Sigmoid colon (tissue), 7 donors: ENCODE data around the gene CAMTA1. TPM values are rescaled to one million over a fixed set of nuclear protein-coding genes. Genes with fewer than 3 reads are reported as not detected.

Experiments
- DNase-seq: peaks from one replicate; pipeline ENCODE4 v3.0.0-alpha.2; 2019
- H3K27ac ChIP-seq, 4 donors: fragments of 200-600 bp; sonication (generic); one replicate each; pipeline ENCODE4 v1.5.1; 2016 to 2019; ENCODE audit warnings: mild to moderate bottlenecking in 1 of 4
- H3K27me3 ChIP-seq, 3 donors: fragments of 200-600 bp; sonication (generic); one replicate each; pipeline ENCODE4 v1.5.1; 2019; ENCODE audit warnings: mild to moderate bottlenecking in 1 of 3
- H3K36me3 ChIP-seq, 4 donors: fragments of 200-600 bp; sonication (generic); one replicate each; pipeline ENCODE4 v1.5.1; 2016 to 2019
- H3K4me1 ChIP-seq, 4 donors: fragments of 200-600 bp; sonication (generic); one replicate each; pipeline ENCODE4 v1.5.1; 2017 to 2019
- H3K4me3 ChIP-seq, 4 donors: fragments of 200-600 bp; sonication (generic); one replicate each; pipeline ENCODE4 v1.5.1; 2017 to 2019; ENCODE audit warnings: mild to moderate bottlenecking in 2 of 4, moderate library complexity in 1 of 4
- H3K9me3 ChIP-seq, 4 donors: fragments of 200-600 bp in 3 of 4; sonication (generic) in 3 of 4; one replicate each; pipeline versions ENCODE4 v1.5.1 to v1.6.1; 2013 to 2019
- CTCF ChIP-seq, 4 experiments: fragments of 450-650 bp in 3 of 4; fragments of 200-600 bp in 1 of 4; IDR thresholded peaks; one replicate each; pipeline ENCODE4 v1.5.1; 2016 to 2019; ENCODE audit warnings: antibody characterized with exemption in 4 of 4, mild to moderate bottlenecking in 3 of 4, moderate library complexity in 2 of 4
- EP300 ChIP-seq, 4 donors: sonication (generic); formaldehyde crosslinking; IDR thresholded peaks; one replicate each; pipeline ENCODE4 v1.6.1; 2017; ENCODE audit warnings: antibody characterized with exemption in 4 of 4
- POLR2A ChIP-seq, 2 donors: fragments of 450-650 bp; IDR thresholded peaks; one replicate each; pipeline ENCODE4 v1.6.1; 2016; ENCODE audit warnings: antibody characterized with exemption in 2 of 2, mild to moderate bottlenecking in 2 of 2, moderate library complexity in 2 of 2
- POLR2AphosphoS5 ChIP-seq, 4 donors: sonication (generic); formaldehyde crosslinking; IDR thresholded peaks; one replicate each; pipeline ENCODE4 v1.6.1; 2017; ENCODE audit warnings: antibody characterized with exemption in 4 of 4
- WGBS, 2 donors: extraction: QIAGEN DNeasy Blood & Tissue Kit; methylation state at CpG; one replicate each; pipeline ENCODE4 v1.1.7; 2013; 5-methylcytosine and 5-hydroxymethylcytosine counted together
- intact Hi-C: fragments of 100-400 bp; cut with DNase I; formaldehyde crosslinking; loops from one replicate; pipeline ENCODE4 v1.15.1; 2023
- polyA plus RNA-seq, 3 donors: library from polyadenylated mRNA; stranded (reverse); fragments of 200-250 nt; gene quantifications; one replicate each; pipeline ENCODE4 v1.2.3, GENCODE V29; 2013
- total RNA-seq, 4 donors: library from RNA; depleted of rRNA; stranded (reverse); fragments of >200 nt; gene quantifications; one replicate each; pipeline ENCODE4 v1.1.0, GENCODE V29; 2016
- donor health status: healthy with polysubstance abuse.
- donor health status: Bipolar disorder and iron deficiency.
- donor health status: healthy.

CAMTA1 gene
- total and polyA plus RNA-seq, 7 donors: 97.9 to 196 (median 177) TPM

- 2 to 3% methylated on average over 16 of the region's 16 CpGs for WGBS, 2 donors
- peak overlapping the region in 1 of 4 donors; percentile 69 for H3K27ac ChIP-seq
These were observed 895.7 kb downstream of the CAMTA1 start for GRCh38 chr1:7680955-7681268.

GRCh38 chr1:7681401-7681800 lies 896.1 kb downstream of the CAMTA1 start:
- Histone ChIP-seq H3K27ac (no peak overlapping the region), H3K4me3 (no peak overlapping the region), H3K36me3 (no peaks in the 10 kb centered on the region), H3K4me1 (peaks cover 0 to 19% (median 12%) of the 10 kb centered on the region in 4 donors), H3K27me3 (no peaks in the 10 kb centered on the region), H3K9me3 (no peaks in the 10 kb centered on the region)
- TF ChIP-seq EP300 (IDR thresholded peaks at IDR 0.05) (no peak), POLR2AphosphoS5 (IDR thresholded peaks at IDR 0.05) (no peak)
- intact Hi-C loops: no loop called here
- 53 to 79% methylated on average over 6 of the region's 6 CpGs for WGBS, 2 donors
- no peak for DNase-seq

More at GRCh38 chr1:7680955-7681268, 895.7 kb downstream of the CAMTA1 start:
- no peaks in the 10 kb centered on the region for H3K36me3 ChIP-seq
- TF ChIP-seq POLR2A (IDR thresholded peaks at IDR 0.05): no peak
- TF ChIP-seq EP300 (IDR thresholded peaks at IDR 0.05): no peak
- no peak for TF ChIP-seq POLR2AphosphoS5 (IDR thresholded peaks at IDR 0.05)
- no peak for TF ChIP-seq CTCF (IDR thresholded peaks at IDR 0.05)
- intact Hi-C loops: no loop called here
- H3K9me3 ChIP-seq: no peaks in the 10 kb centered on the region
- H3K4me3 ChIP-seq: peak overlapping the region; percentile 50 to 88 (median 68)
- H3K27me3 ChIP-seq: no peaks in the 10 kb centered on the region
- peaks cover 0 to 19% (median 12%) of the 10 kb centered on the region in 4 donors for H3K4me1 ChIP-seq
- DNase-seq: no peak

GRCh38 chr1:7683521-7683920 lies 898.3 kb downstream of the CAMTA1 start:
- Histone ChIP-seq H3K27ac (no peak overlapping the region), H3K9me3 (no peaks in the 10 kb centered on the region), H3K4me1 (peaks cover 0 to 19% (median 12%) of the 10 kb centered on the region in 4 donors), H3K36me3 (no peaks in the 10 kb centered on the region), H3K27me3 (no peaks in the 10 kb centered on the region), H3K4me3 (no peak overlapping the region)
- intact Hi-C loops: no loop called here
- TF ChIP-seq EP300 (IDR thresholded peaks at IDR 0.05) (no peak), POLR2A (IDR thresholded peaks at IDR 0.05) (no peak), POLR2AphosphoS5 (IDR thresholded peaks at IDR 0.05) (no peak), CTCF (IDR thresholded peaks at IDR 0.05) (no peak)
- no peak for DNase-seq
- WGBS, 2 donors: 91 to 95% methylated on average over 15 of the region's 15 CpGs

- Histone ChIP-seq H3K36me3 (no peaks in the 10 kb centered on the region), H3K27me3 (peaks cover 0 to 2% (median 0%) of the 10 kb centered on the region in 3 donors), H3K4me1 (peaks cover 0 to 19% (median 12%) of the 10 kb centered on the region in 4 donors), H3K4me3 (no peak overlapping the region), H3K27ac (no peak overlapping the region), H3K9me3 (no peaks in the 10 kb centered on the region)
- TF ChIP-seq CTCF (IDR thresholded peaks at IDR 0.05): no peak
- no peak for TF ChIP-seq POLR2A (IDR thresholded peaks at IDR 0.05)
- no peak for TF ChIP-seq EP300 (IDR thresholded peaks at IDR 0.05)
- no peak for TF ChIP-seq POLR2AphosphoS5 (IDR thresholded peaks at IDR 0.05)
- DNase-seq: no peak
- 80 to 85% methylated on average over 8 of the region's 8 CpGs for WGBS, 2 donors
- intact Hi-C loops: no loop called here
These were observed 898.9 kb downstream of the CAMTA1 start for GRCh38 chr1:7684132-7684531.

- peaks cover 0 to 11% (median 0%) of the 10 kb centered on the region in 3 donors for H3K27me3 ChIP-seq
- 92% methylated on average over 29 of the region's 29 CpGs for WGBS, 2 donors
- H3K9me3 ChIP-seq: no peaks in the 10 kb centered on the region
- intact Hi-C loops: no loop called here
- TF ChIP-seq CTCF (IDR thresholded peaks at IDR 0.05) (no peak), EP300 (IDR thresholded peaks at IDR 0.05) (no peak)
- no peak overlapping the region for H3K4me3 ChIP-seq
- no peak for DNase-seq
- no peak overlapping the region for H3K27ac ChIP-seq
- no peaks in the 10 kb centered on the region for H3K36me3 ChIP-seq
- peaks cover 0 to 11% (median 6%) of the 10 kb centered on the region in 4 donors for H3K4me1 ChIP-seq
These were observed 899.8 kb downstream of the CAMTA1 start for GRCh38 chr1:7684861-7685635.
